BE2C (cell line): ENCODE measurements around the gene ALOX12.

Experiments used
- DNase-seq: peaks from one replicate; pipeline ENCODE4 v3.0.0-alpha.2; 2020
- H3K27me3 ChIP-seq: fragments of 250-450 bp; sonication (Bioruptor Pico); 2 replicates; pipeline ENCODE4 v1.5.1; 2020; ENCODE audit warnings: mild to moderate bottlenecking
- H3K36me3 ChIP-seq: fragments of 250-450 bp; sonication (Bioruptor Pico); 2 replicates; pipeline ENCODE4 v1.5.1; 2020; ENCODE audit warnings: mild to moderate bottlenecking
- H3K4me1 ChIP-seq: fragments of 250-450 bp; sonication (Bioruptor Pico); 2 replicates; pipeline ENCODE4 v1.5.1; 2020
- H3K4me3 ChIP-seq: 2 replicates; pipeline ENCODE4 v1.5.1; 2011; ENCODE audit warnings: low read depth, low read length
- H3K9me3 ChIP-seq: fragments of 250-450 bp; sonication (Bioruptor Pico); 2 replicates; pipeline ENCODE4 v1.5.1; 2020
- CTCF ChIP-seq: IDR thresholded peaks from 2 replicates; pipeline ENCODE4 v1.5.1; 2012; ENCODE audit warnings: mild to moderate bottlenecking, low read depth, low read length

Gene ALOX12

GRCh38 chr17:7014995-7015958 is 19.4 kb downstream of the ALOX12 start:
- no peaks in the 10 kb centered on the region for H3K27me3 ChIP-seq
- no peak for DNase-seq
- H3K36me3 ChIP-seq, result no peaks in the 10 kb centered on the region
- H3K9me3 ChIP-seq, result no peaks in the 10 kb centered on the region
- H3K4me3 ChIP-seq, result peak overlapping the region; percentile 63
- TF ChIP-seq CTCF, result no peak
- no peaks in the 10 kb centered on the region; the same call in 1 of the 2 replicates for H3K4me1 ChIP-seq

- no peak overlapping the region for H3K4me3 ChIP-seq
- TF ChIP-seq CTCF, result no peak
- no peaks in the 10 kb centered on the region for H3K9me3 ChIP-seq
- H3K36me3 ChIP-seq, result no peaks in the 10 kb centered on the region
- H3K27me3 ChIP-seq, result no peaks in the 10 kb centered on the region
- H3K4me1 ChIP-seq, result no peaks in the 10 kb centered on the region; the same call in 1 of the 2 replicates
- no peak for DNase-seq
These were observed 20.6 kb downstream of the ALOX12 start for GRCh38 chr17:7016418-7016817.

GRCh38 chr17:7016886-7017826 is 21.3 kb downstream of the ALOX12 start:
- no peaks in the 10 kb centered on the region; the same call in 1 of the 2 replicates for H3K4me1 ChIP-seq
- no peak for TF ChIP-seq CTCF
- H3K27me3 ChIP-seq, result no peaks in the 10 kb centered on the region
- H3K9me3 ChIP-seq, result no peaks in the 10 kb centered on the region
- DNase-seq, result no peak
- H3K36me3 ChIP-seq, result no peaks in the 10 kb centered on the region
- H3K4me3 ChIP-seq, result no peak overlapping the region

- no peaks in the 10 kb centered on the region for H3K36me3 ChIP-seq
- H3K4me1 ChIP-seq, result no peaks in the 10 kb centered on the region; the same call in 1 of the 2 replicates
- no peak for TF ChIP-seq CTCF
- no peak overlapping the region for H3K4me3 ChIP-seq
- no peaks in the 10 kb centered on the region for H3K27me3 ChIP-seq
- no peak for DNase-seq
- no peaks in the 10 kb centered on the region for H3K9me3 ChIP-seq
These were observed 22.0 kb downstream of the ALOX12 start for GRCh38 chr17:7017827-7018200.

GRCh38 chr17:7018331-7018964 is 22.6 kb downstream of the ALOX12 start:
- TF ChIP-seq CTCF, result no peak
- Histone ChIP-seq H3K36me3 (no peaks in the 10 kb centered on the region), H3K4me1 (no peaks in the 10 kb centered on the region; the same call in 1 of the 2 replicates), H3K9me3 (no peaks in the 10 kb centered on the region), H3K27me3 (no peaks in the 10 kb centered on the region), H3K4me3 (no peak overlapping the region)
- DNase-seq, result no peak
